Measurements from ENCODE around the gene HPS4. TPM values are rescaled to one million over a fixed set of nuclear protein-coding genes. Genes with fewer than 3 reads are reported as not detected.

The HPS4 gene
- total RNA-seq, 2 experiments from 2014 or later, result 32.0 to 35.3 TPM

DNA sequence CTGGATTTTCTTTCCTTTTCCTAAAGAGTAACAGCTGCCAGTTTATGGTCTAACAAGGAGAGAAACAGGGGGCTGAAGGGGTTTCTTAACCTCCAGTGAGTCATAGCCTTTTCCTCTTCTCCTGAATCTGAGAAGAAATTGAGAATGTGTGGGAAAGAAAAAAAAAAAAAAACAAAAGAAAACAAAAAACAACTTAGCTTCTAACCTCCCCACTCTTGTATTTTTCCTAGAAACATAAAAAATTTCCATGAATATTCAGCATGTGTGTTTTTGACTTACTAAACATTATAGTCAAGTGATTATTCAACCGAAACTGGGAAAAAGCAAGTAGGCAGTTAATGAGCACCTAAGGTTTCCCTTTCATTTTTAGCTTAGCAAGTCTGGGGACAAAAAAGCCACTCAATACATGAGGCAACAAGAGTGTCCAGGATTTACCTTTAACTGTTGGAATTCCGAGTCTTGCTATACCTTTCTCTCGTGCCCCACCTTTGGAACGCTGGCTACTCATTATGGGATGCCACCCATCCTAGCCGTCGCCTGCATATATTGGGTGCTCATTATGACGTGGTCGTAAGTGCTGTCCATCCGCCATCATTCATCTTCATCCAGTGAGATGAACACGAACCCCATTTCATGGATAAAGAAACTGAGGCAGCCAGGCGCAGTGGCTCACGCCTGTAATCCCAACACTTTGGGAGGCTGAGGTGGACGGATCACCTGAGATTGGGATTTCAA is 52.2 kb downstream of the HPS4 start:
- Mint-ChIP-seq H3K4me1 (peaks cover 79% of the 10 kb centered on the region), H3K9me3 (no peaks in the 10 kb centered on the region), H3K27ac (peak overlapping the region; percentile 80), H3K27me3 (peaks cover 6% of the 10 kb centered on the region), H3K36me3 (ENCODE audit: low read depth) (peaks cover 31% of the 10 kb centered on the region), H3K4me3 (peak overlapping the region; percentile 85)
- ChIA-PET CTCF (interaction anchor here (0.6 to 2.2 kb wide), 6 partner anchors 11 to 646 kb away, joined by 3 to 10 read pairs (median 6); partner anchors contain the start of genes HPS4 and SRRD), POLR2A (interaction anchor here (0.6 to 0.7 kb wide), 2 partner anchors 42 to 48 kb away, joined by 3 read pairs; no protein-coding TSS in a partner anchor)
- DNase-seq, result no peak

GRCh38 chr22:26430600-26430999 is 53.0 kb downstream of the HPS4 start:
- CTCF ChIA-PET, result interaction anchor here (0.9 to 2.2 kb wide), 6 partner anchors 9 to 52 kb away, joined by 4 to 10 read pairs (median 6); partner anchors contain the start of genes HPS4 and SRRD
- Mint-ChIP-seq H3K36me3 (ENCODE audit: low read depth) (peaks cover 23% of the 10 kb centered on the region), H3K4me1 (peaks cover 71% of the 10 kb centered on the region), H3K27ac (peak overlapping the region; percentile 80), H3K4me3 (peak overlapping the region; percentile 85), H3K27me3 (peaks cover 6% of the 10 kb centered on the region), H3K9me3 (no peaks in the 10 kb centered on the region)
- no peak for DNase-seq
- POLR2A ChIA-PET, result interaction anchor here (0.7 to 1.1 kb wide), 2 partner anchors 19 to 43 kb away, joined by 3 to 6 read pairs; no protein-coding TSS in a partner anchor

GRCh38 chr22:26429458-26430286 is 53.9 kb downstream of the HPS4 start:
- H3K4me1 Mint-ChIP-seq, result peaks cover 62% of the 10 kb centered on the region
- H3K36me3 Mint-ChIP-seq (ENCODE audit: low read depth), result peaks cover 16% of the 10 kb centered on the region
- H3K27ac Mint-ChIP-seq, result peak overlapping the region; percentile 80
- H3K9me3 Mint-ChIP-seq, result no peaks in the 10 kb centered on the region
- DNase-seq, result peak; percentile 12
- CTCF ChIA-PET, result interaction anchor here (0.9 to 2.2 kb wide), 6 partner anchors 9 to 53 kb away, joined by 4 to 10 read pairs (median 6); partner anchors contain the start of genes HPS4 and SRRD
- peaks cover 8% of the 10 kb centered on the region for H3K27me3 Mint-ChIP-seq
- POLR2A ChIA-PET, result interaction anchor here (1.1 kb wide), 1 partner anchor 20 kb away, joined by 6 read pairs; no protein-coding TSS in a partner anchor
- peak overlapping the region; percentile 85 for H3K4me3 Mint-ChIP-seq

DNA sequence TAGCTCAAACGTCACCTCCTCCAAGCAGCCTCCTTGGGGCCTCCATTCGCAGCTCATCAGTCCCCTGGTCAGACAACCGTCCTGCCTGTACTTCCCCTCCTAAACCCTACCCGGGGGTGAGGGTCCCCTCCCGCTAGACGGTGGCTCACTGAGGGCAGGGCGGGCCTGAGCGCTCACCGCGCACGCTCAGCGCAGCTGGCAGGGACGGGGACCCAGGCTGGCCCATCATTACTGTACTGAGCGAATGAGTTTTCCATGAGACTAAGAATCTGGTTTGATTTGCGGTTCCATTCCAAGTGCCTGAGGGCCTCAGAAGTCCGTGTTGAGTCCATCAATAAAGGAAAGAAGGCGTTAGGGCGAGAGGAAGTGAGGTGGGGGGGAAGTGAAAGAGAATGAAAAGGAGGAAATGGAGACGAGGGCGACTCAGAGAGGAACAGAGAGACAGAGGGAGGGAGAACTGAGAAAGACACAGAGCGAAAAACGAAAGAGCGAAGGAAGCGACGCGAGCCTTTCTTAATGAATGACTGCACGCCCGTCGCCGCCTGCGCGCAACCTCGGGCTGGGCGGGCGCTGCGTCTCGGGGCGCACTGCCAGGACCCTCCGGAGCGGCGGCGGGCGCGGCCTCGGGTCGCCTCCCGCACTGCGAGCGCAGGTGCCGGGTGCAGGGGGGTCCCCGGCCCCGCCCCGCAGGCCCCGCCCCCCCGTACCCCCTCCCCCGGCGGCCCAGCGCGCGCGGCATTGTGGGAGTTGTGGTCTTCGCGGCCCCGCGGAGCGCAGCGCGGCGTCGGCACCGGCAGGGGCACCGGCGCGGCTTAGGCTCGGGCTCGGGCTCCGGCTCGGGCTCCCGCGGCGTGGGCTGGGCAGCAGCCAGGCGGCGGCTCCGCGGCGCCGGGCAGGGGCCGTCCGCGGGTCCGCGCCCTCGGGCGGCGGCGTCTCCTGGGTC is 54.8 kb downstream of the HPS4 start, which contains the start of gene ASPHD2:
Gene ASPHD2, plus strand, starts transcription at position 746 of the 943 bp plus-strand sequence. CDS start 4,356 bp downstream, outside the sequence.
- Mint-ChIP-seq H3K27me3 (peaks cover 12% of the 10 kb centered on the region), H3K9me3 (peaks cover under 1% of the 10 kb centered on the region), H3K4me1 (peaks cover 55% of the 10 kb centered on the region), H3K27ac (peak within 1 kb of the TSS; percentile 97), H3K36me3 (ENCODE audit: low read depth) (peaks cover 9% of the 10 kb centered on the region), H3K4me3 (peak within 1 kb of the TSS; percentile 88)
- POLR2A ChIA-PET, result no interaction called here
- DNase-seq, result peak; percentile 80
- CTCF ChIA-PET, result interaction anchor here (1.5 to 2.2 kb wide), 3 partner anchors 9 to 20 kb away, joined by 4 to 10 read pairs (median 6); no protein-coding TSS in a partner anchor

DNA sequence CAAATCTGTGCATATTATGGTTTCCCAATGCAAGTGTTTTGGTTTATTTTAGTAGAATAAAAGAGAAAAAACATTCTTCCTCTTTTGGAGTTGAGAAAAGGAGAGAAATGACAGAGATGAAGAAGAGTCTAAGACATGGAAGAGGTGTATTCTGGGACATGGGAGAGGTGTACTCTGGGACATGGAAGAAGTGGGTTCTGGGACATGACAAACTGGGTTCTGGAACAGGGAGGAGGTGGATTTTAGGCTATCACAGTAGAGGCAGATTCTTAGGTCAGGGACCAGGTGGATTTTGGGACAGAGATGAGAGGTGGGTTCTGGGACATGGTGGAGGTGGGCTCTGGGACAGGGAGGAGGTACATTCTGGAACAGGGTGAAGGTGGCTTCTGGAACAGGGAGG is 56.7 kb downstream of the HPS4 start:
- peak overlapping the region; percentile 82 for H3K27ac Mint-ChIP-seq
- H3K36me3 Mint-ChIP-seq (ENCODE audit: low read depth), result no peaks in the 10 kb centered on the region
- peak overlapping the region; percentile 50 for H3K4me3 Mint-ChIP-seq
- H3K4me1 Mint-ChIP-seq, result peaks cover 41% of the 10 kb centered on the region
- H3K27me3 Mint-ChIP-seq, result peaks cover 16% of the 10 kb centered on the region
- no peak for DNase-seq
- CTCF ChIA-PET, result no interaction called here
- peaks cover 11% of the 10 kb centered on the region for H3K9me3 Mint-ChIP-seq
- POLR2A ChIA-PET, result no interaction called here

DNA sequence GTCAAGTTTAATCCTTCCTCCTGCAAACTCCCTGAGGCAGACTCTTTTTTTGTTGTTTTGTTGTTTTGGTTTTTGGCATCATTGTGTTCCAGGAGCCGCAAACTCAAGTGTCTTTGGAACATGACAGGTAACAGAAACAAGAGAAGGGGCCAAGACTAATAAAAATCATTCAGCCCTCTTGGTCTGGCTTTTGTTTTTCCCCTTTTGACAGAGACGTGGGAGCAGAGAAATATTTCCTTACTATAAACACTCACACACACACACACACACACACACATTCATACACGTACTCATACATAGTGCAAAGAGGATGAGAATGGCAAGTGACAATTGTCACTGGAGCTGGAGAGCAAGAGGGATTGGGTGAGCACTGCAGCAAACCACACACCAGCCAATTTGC is 65.0 kb downstream of the HPS4 start:
- Mint-ChIP-seq H3K9me3 (peaks cover 9% of the 10 kb centered on the region), H3K36me3 (ENCODE audit: low read depth) (no peaks in the 10 kb centered on the region), H3K27ac (no peak overlapping the region), H3K4me3 (no peak overlapping the region), H3K4me1 (no peaks in the 10 kb centered on the region), H3K27me3 (peaks cover 21% of the 10 kb centered on the region)
- POLR2A ChIA-PET, result no interaction called here
- DNase-seq, result no peak
- CTCF ChIA-PET, result no interaction called here

- no peaks in the 10 kb centered on the region for H3K4me1 Mint-ChIP-seq
Observed at GRCh38 chr22:26417406-26417805, 66.2 kb downstream of the HPS4 start.

DNA sequence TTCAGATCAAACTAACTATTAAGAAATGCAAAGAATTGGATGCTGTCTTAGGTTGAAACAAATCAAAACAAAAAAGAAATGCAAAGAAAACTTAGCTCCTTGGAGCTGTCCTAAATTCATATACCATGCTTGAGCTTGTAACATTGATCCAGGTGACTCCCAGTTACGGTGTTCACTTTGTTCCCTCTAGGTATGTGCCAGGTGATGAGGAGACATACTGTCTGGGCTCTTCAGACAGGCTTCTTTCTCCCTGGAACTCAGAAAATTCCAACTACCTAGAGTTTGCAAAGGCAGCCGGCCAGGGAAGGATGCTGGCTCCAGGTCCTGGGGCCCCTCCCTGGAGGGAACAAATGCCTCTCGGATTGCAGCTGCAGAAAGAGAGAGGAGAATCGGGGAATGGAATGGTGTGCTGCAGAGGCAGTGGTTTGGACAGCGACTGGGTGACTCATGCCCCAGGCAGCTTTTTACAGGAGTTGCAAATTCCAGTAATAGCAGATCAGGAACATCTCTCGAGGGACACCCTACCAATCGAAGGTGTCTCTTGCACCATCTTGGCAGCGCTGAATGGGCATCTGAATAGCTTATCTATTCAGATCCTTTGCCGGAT is 66.8 kb downstream of the HPS4 start:
- Mint-ChIP-seq H3K36me3 (ENCODE audit: low read depth) (no peaks in the 10 kb centered on the region), H3K9me3 (no peaks in the 10 kb centered on the region), H3K4me3 (no peak overlapping the region), H3K4me1 (no peaks in the 10 kb centered on the region), H3K27ac (no peak overlapping the region), H3K27me3 (peaks cover 20% of the 10 kb centered on the region)
- ChIA-PET CTCF (interaction anchor here (0.9 to 1.0 kb wide), 2 partner anchors 12 to 13 kb away, joined by 3 to 4 read pairs; no protein-coding TSS in a partner anchor), POLR2A (interaction anchor here (0.7 kb wide), 1 partner anchor 46 kb away, joined by 3 read pairs; no protein-coding TSS in a partner anchor)
- no peak for DNase-seq

More at GRCh38 chr22:26417406-26417805, 66.2 kb downstream of the HPS4 start:
- Mint-ChIP-seq H3K27ac (no peak overlapping the region), H3K27me3 (peaks cover 20% of the 10 kb centered on the region), H3K4me3 (no peak overlapping the region), H3K36me3 (ENCODE audit: low read depth) (no peaks in the 10 kb centered on the region), H3K9me3 (no peaks in the 10 kb centered on the region)
- ChIA-PET CTCF (interaction anchor here (0.9 to 1.0 kb wide), 2 partner anchors 12 to 13 kb away, joined by 3 to 4 read pairs; no protein-coding TSS in a partner anchor), POLR2A (interaction anchor here (0.7 kb wide), 1 partner anchor 45 kb away, joined by 3 read pairs; no protein-coding TSS in a partner anchor)
- DNase-seq, result no peak

DNA sequence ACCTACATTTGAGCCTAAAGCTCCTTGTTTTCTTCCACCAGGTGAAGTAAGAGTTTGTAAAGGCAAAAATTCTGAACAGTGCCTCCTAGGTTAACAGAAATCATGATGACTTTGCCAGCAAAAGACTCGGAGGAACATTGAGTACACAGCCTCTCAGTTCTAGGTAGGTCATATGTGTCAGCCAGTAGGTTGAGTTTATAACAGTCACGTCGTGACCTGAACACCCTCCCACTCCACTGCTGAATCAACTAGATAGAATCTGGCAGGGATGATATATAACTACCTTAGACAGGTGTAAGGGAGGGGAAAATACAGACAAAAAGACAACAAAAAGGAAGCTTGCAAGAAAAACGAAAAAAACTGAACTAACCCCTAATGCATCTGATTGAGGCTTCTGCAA is 67.3 kb downstream of the HPS4 start:
- Mint-ChIP-seq H3K9me3 (no peaks in the 10 kb centered on the region), H3K4me1 (no peaks in the 10 kb centered on the region), H3K4me3 (no peak overlapping the region), H3K27ac (no peak overlapping the region), H3K36me3 (ENCODE audit: low read depth) (no peaks in the 10 kb centered on the region), H3K27me3 (peaks cover 19% of the 10 kb centered on the region)
- POLR2A ChIA-PET, result no interaction called here
- DNase-seq, result no peak
- CTCF ChIA-PET, result no interaction called here

GRCh38 chr22:26414347-26414746 is 69.2 kb downstream of the HPS4 start:
- H3K27me3 Mint-ChIP-seq, result peaks cover 13% of the 10 kb centered on the region
- no peaks in the 10 kb centered on the region for H3K9me3 Mint-ChIP-seq
- H3K36me3 Mint-ChIP-seq (ENCODE audit: low read depth), result no peaks in the 10 kb centered on the region
- H3K4me3 Mint-ChIP-seq, result no peak overlapping the region
- H3K4me1 Mint-ChIP-seq, result no peaks in the 10 kb centered on the region
- DNase-seq, result no peak
- H3K27ac Mint-ChIP-seq, result no peak overlapping the region
- ChIA-PET POLR2A (interaction anchor here (0.7 kb wide), 1 partner anchor 12 kb away, joined by 3 read pairs; no protein-coding TSS in a partner anchor), CTCF (interaction anchor here (1.3 kb wide), 1 partner anchor 260 kb away, joined by 3 read pairs; no protein-coding TSS in a partner anchor)

DNA sequence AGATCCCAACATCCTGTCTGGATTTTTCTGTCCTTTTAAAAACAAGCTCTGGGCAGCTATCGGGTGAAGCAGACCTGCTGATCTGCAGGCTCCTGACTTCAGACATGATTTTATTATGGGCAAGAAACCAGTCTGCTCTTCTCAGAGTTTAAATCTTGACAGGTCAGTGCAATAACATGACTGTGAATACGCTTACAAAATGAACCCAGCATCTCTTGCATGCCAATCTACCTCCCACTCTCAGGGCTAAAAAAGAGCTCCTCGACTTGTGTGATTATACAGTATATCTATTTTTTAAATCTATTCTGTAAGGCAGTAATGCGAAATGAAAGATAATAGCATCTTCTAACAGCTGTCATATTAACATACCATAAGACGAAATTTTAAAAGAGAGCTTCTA is 73.2 kb downstream of the HPS4 start:
- DNase-seq, result no peak
- H3K4me1 Mint-ChIP-seq, result no peaks in the 10 kb centered on the region
- CTCF ChIA-PET, result interaction anchor here (0.9 kb wide), 1 partner anchor 29 kb away, joined by 3 read pairs; no protein-coding TSS in a partner anchor
- H3K9me3 Mint-ChIP-seq, result no peaks in the 10 kb centered on the region
- POLR2A ChIA-PET, result no interaction called here
- H3K27me3 Mint-ChIP-seq, result peaks cover 9% of the 10 kb centered on the region
- no peak overlapping the region for H3K27ac Mint-ChIP-seq
- H3K4me3 Mint-ChIP-seq, result no peak overlapping the region
- no peaks in the 10 kb centered on the region for H3K36me3 Mint-ChIP-seq (ENCODE audit: low read depth)
